GM12892 (cell line): ENCODE measurements around the gene CMA1.

Experiments
- POLR2A ChIP-seq: IDR thresholded peaks from 2 replicates; pipeline ENCODE4 v1.6.1; 2011; ENCODE audit warnings: low read depth, low read length, control low read depth
- POLR2AphosphoS5 ChIP-seq: IDR thresholded peaks from 2 replicates; pipeline ENCODE4 v1.6.1; 2011; ENCODE audit warnings: low read depth, low read length, control low read depth

DNA sequence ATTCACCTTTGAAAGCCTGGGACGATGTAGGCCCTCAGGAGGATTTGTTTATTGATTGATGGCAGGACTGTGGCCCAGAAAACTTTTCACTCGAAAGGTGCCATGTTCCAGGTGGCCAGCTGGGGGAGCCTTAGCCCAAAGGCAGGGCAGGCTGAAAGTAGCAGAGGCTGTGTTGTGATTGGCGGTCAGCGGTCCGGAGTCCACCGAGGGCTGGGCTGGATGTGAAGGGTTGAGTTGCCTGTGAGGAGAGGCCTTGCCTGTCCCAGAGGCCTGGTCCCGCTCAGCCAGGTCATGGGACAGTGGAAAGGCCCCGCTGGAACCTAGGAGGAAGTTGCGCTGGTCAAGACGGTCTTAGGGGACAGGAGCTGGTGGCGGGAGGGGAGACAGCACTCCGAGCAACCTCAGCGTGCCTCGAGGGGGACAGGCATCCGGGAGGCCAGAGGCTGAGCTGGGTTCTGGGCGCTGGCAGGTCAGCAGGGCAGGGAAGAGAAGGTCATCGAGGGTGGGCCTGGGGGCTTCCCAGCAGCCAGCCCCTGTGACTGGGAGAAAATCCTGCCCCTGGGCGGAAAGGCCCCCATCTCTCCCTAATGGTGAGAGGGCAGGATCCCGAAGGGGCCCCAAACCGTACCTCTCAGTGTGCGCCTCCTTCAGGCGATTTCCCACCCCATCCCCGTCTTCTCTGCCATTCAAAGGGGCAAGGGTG is 26.3 kb downstream of the CMA1 start:
- TF ChIP-seq POLR2A (no peak), POLR2AphosphoS5 (no peak)
